T-helper 1 cell (primary cell): ENCODE measurements around the gene SLC43A3.
"Not testable (repeated sequence)": the region's sequence is repeated elsewhere in the genome, so short reads cannot be mapped to it uniquely, and the experiment has no call there.

Experiments
- DNase-seq, 5 donors: peaks; one replicate each; pipeline ENCODE4 v3.0.0-alpha.2; 2012 to 2020

The SLC43A3 gene

GRCh38 chr11:57403802-57404147, 23.1 kb downstream of the SLC43A3 start:
- no peak for DNase-seq

GRCh38 chr11:57403003-57403801, 23.7 kb downstream of the SLC43A3 start:
- not testable (repeated sequence) for DNase-seq

GRCh38 chr11:57402188-57403002, 24.5 kb downstream of the SLC43A3 start:
- no peak for DNase-seq

GRCh38 chr11:57399972-57400578, 26.8 kb downstream of the SLC43A3 start:
- DNase-seq: no peak

GRCh38 chr11:57399221-57399620, 27.7 kb downstream of the SLC43A3 start:
- no peak for DNase-seq

GRCh38 chr11:57397394-57397990, 29.4 kb downstream of the SLC43A3 start:
- DNase-seq: no peak

GRCh38 chr11:57396744-57397143, 30.2 kb downstream of the SLC43A3 start:
- DNase-seq: no peak

- DNase-seq: no peak
These were observed 30.9 kb downstream of the SLC43A3 start for GRCh38 chr11:57395905-57396623.

- no peak for DNase-seq
These were observed 32.5 kb downstream of the SLC43A3 start for GRCh38 chr11:57394203-57394965.

GRCh38 chr11:57392763-57393105, 34.2 kb downstream of the SLC43A3 start:
- DNase-seq: no peak

- no peak for DNase-seq
These were observed 34.7 kb downstream of the SLC43A3 start for GRCh38 chr11:57392066-57392762.

- no peak for DNase-seq
These were observed 35.4 kb downstream of the SLC43A3 start for GRCh38 chr11:57391539-57391938.

- DNase-seq: no peak
These were observed 35.8 kb downstream of the SLC43A3 start for GRCh38 chr11:57391111-57391510.

GRCh38 chr11:57390535-57390934, 36.4 kb downstream of the SLC43A3 start, which contains the start of gene PRG2:
Gene PRG2, minus strand, starts transcription at chr11:57390650. Its CDS starts 706 bp downstream, at chr11:57389944.
- no peak for DNase-seq

- no peak for DNase-seq
These were observed 39.5 kb downstream of the SLC43A3 start for GRCh38 chr11:57387289-57388030.

- no peak for DNase-seq
These were observed 40.6 kb downstream of the SLC43A3 start for GRCh38 chr11:57386178-57386940.

GRCh38 chr11:57380975-57381374, 45.9 kb downstream of the SLC43A3 start, which contains the start of gene PRG3:
Gene PRG3, minus strand, starts transcription at chr11:57381150. Its CDS starts 442 bp downstream, at chr11:57380708.
- DNase-seq: no peak

GRCh38 chr11:57379732-57380131, 47.2 kb downstream of the SLC43A3 start:
- DNase-seq: no peak

- DNase-seq: no peak
These were observed 48.7 kb downstream of the SLC43A3 start for GRCh38 chr11:57378186-57378585.
